Stimulated activated naive CD4-positive, alpha-beta T cell (primary cell): Measurements from ENCODE around the gene LMBRD2.
A peak's percentile ranks its signal among the peaks of the same experiment; 100 is the strongest.

ENCODE experiments used
- DNase-seq, 6 experiments: peaks; one replicate each; lab custom pipeline; 2025; lab: John Stamatoyannopoulos, UW

Gene LMBRD2

GRCh38 chr5:36108758-36109460, 42.8 kb downstream of the LMBRD2 start:
- DNase-seq: no peak

- no peak for DNase-seq
Observed at GRCh38 chr5:36105819-36106218, 45.9 kb downstream of the LMBRD2 start.

- no peak for DNase-seq
Observed at GRCh38 chr5:36099748-36100147, 51.9 kb downstream of the LMBRD2 start.

DNA sequence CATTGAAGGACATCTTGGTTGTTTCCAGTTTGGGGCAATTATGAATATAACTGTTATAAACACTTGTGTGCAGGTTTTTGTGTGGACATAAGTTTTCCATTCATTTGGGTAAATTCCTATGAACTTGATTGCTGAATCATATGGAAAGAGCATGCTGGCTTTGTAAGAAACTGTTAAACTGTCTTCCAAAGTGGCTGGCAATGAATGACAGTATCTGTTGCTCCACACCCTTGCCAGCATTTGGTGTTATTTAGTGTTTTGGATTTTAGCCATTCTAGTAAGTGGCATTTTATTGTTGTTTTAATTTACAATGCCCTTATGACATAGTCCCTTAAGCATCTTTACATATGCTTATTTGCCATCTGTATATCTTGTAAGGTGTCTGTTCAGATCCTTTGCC, 55.2 kb downstream of the LMBRD2 start:
- no peak for DNase-seq

- DNase-seq: no peak
Observed at GRCh38 chr5:36089989-36090388, 61.7 kb downstream of the LMBRD2 start.

GRCh38 chr5:36079200-36079781, 72.4 kb downstream of the LMBRD2 start:
- DNase-seq: peak in 2 of 6 experiments; percentile 23

DNA sequence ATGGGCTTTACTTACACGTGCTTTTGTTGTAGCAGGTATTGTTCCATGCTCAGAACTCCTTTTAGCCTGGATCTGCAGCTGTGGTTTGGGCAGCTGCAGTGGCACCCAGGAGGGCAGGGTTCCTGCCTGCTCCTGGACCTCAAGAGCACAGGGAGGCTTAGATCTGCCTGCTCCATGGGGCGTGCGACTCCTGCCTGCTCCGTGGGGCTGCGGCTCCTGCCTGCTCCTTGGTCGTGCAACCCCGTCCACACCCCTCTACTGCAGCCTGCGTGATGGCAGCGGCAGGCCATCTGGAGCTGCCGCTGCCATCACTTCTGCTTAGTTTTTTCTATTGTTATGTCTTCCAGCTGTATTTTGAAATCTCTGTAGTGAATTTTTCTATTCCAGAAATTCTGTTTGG, 73.3 kb downstream of the LMBRD2 start:
- DNase-seq: no peak

- DNase-seq: peak in 2 of 6 experiments; percentile 3 to 13
Observed at GRCh38 chr5:36073595-36074216, 78.0 kb downstream of the LMBRD2 start.

- peak in 1 of 6 experiments; percentile 3 for DNase-seq
Observed at GRCh38 chr5:36070687-36071571, 80.8 kb downstream of the LMBRD2 start.

GRCh38 chr5:36068751-36069281, 82.9 kb downstream of the LMBRD2 start:
- no peak for DNase-seq

GRCh38 chr5:36066540-36067210, 85.0 kb downstream of the LMBRD2 start, which contains the start of gene UGT3A2:
Gene UGT3A2 (minus strand): TSS chr5:36066882. CDS start chr5:36066789, 93 bp downstream.
- DNase-seq: no peak

DNA sequence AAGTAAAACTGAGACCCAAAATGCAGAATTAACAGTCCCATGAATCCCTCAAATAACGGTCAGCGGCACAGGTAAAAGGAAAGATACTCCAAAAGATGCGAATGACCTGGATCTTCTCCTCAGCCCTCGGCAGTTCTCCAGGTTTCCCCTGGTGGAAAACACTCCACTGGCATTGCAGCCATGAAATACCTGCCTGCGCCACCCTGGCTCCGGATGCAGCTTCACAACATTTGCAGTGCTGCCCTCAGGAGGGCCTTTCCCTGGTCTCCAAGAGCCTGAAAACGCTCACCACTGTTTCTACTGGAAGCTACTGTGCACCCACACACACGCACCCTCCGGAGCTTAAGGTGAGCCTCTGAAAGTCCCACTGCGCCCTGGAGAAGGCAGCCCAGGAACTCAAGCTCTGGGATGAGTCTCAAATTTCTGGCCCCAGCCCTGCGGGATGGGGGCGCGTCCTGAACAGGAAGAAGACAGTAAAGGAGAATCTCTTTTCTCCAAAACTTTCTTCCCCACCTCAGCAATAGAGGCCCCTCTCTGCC, 85.6 kb downstream of the LMBRD2 start:
- no peak for DNase-seq

- DNase-seq: no peak
Observed at GRCh38 chr5:36060420-36060887, 91.2 kb downstream of the LMBRD2 start.

GRCh38 chr5:36059571-36060419, 91.9 kb downstream of the LMBRD2 start:
- no peak for DNase-seq

- no peak for DNase-seq
Observed at GRCh38 chr5:36058776-36059175, 92.9 kb downstream of the LMBRD2 start.

- no peak for DNase-seq
Observed at GRCh38 chr5:36057386-36057785, 94.3 kb downstream of the LMBRD2 start.

- DNase-seq: no peak
Observed at GRCh38 chr5:36056422-36056821, 95.3 kb downstream of the LMBRD2 start.

DNA sequence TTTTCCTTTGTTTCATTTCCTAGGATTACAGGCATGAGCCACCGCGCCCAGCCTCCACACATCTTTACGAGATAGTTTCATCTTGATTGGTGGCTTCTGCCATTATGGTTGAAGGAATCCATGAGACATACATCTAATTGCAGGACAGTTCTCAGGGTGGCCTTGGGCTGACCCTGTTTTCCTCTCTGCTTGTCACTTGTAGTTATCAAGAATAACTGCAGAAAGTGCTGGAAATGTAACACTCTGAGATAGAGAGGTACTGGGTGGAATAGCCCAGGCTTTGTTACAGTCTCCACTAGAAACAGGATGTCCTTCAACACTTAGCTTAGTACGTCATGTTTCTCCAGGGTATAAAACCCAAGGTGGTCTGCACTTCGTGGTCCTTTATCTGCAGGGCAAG, 95.7 kb downstream of the LMBRD2 start:
- no peak for DNase-seq

- DNase-seq: no peak
Observed at GRCh38 chr5:36054647-36055046, 97.0 kb downstream of the LMBRD2 start.

- no peak for DNase-seq
Observed at GRCh38 chr5:36052538-36052937, 99.1 kb downstream of the LMBRD2 start.
